Mesendoderm (in vitro differentiated cells): ENCODE measurements around the gene LRGUK.

Experiments
- DNase-seq: peaks from one replicate; pipeline ENCODE4 v3.0.0; 2013
- H2AK5ac ChIP-seq: 2 replicates; pipeline ENCODE4 v1.6.1; 2013; ENCODE audit warnings: low read length, inconsistent platforms
- H2BK120ac ChIP-seq: 2 replicates; pipeline ENCODE4 v1.6.1; 2013; ENCODE audit warnings: low read depth, mild to moderate bottlenecking, low read length, moderate library complexity, mixed read lengths
- H2BK15ac ChIP-seq: replicated peaks from 2 replicates; pipeline ENCODE4 v1.6.1; 2013; ENCODE audit warnings: low read depth, mild to moderate bottlenecking, moderate library complexity
- H2BK5ac ChIP-seq: 2 replicates; pipeline ENCODE4 v1.6.1; 2013; ENCODE audit warnings: low read length, inconsistent platforms
- H3K18ac ChIP-seq: 2 replicates; pipeline ENCODE4 v1.6.1; 2013; ENCODE audit warnings: mild to moderate bottlenecking, low read length, mixed read lengths
- H3K23ac ChIP-seq: one replicate; pipeline ENCODE4 v1.6.1; 2013; ENCODE audit warnings: low read length
- H3K27ac ChIP-seq: 2 replicates; pipeline ENCODE4 v1.5.1; 2013; ENCODE audit warnings: low read depth, mild to moderate bottlenecking, inconsistent platforms, low read length, moderate library complexity
- H3K27me3 ChIP-seq: 2 replicates; pipeline ENCODE4 v1.6.1; 2013; ENCODE audit warnings: low read length, control low read depth, mild to moderate bottlenecking, inconsistent platforms; ENCODE audit not compliant: insufficient read depth, poor library complexity
- H3K36me3 ChIP-seq: 2 replicates; pipeline ENCODE4 v1.6.1; 2013; ENCODE audit warnings: low read length, inconsistent platforms; ENCODE audit not compliant: control insufficient read depth, insufficient read depth
- H3K4ac ChIP-seq: one replicate; pipeline ENCODE4 v1.6.1; 2013; ENCODE audit warnings: low read depth, mild to moderate bottlenecking, low read length, moderate library complexity
- H3K4me1 ChIP-seq: 2 replicates; pipeline ENCODE4 v1.6.1; 2013; ENCODE audit warnings: low read depth, low read length, inconsistent platforms; ENCODE audit not compliant: control insufficient read depth
- H3K4me2 ChIP-seq: 2 replicates; pipeline ENCODE4 v1.6.1; 2013; ENCODE audit warnings: low read length
- H3K4me3 ChIP-seq: 2 replicates; pipeline ENCODE4 v1.5.1; 2013; ENCODE audit warnings: mild to moderate bottlenecking, low read length
- H3K56ac ChIP-seq: one replicate; pipeline ENCODE4 v1.6.1; 2013; ENCODE audit warnings: low read length
- H3K79me1 ChIP-seq: 2 replicates; pipeline ENCODE4 v1.6.1; 2013; ENCODE audit warnings: low read length, inconsistent platforms
- H3K79me2 ChIP-seq: 2 replicates; pipeline ENCODE4 v1.6.1; 2013; ENCODE audit warnings: mild to moderate bottlenecking, low read length; ENCODE audit not compliant: control insufficient read depth, insufficient read depth
- H3K9ac ChIP-seq: 2 replicates; pipeline ENCODE4 v1.6.1; 2013; ENCODE audit warnings: low read length, inconsistent platforms
- H4K5ac ChIP-seq: one replicate; pipeline ENCODE4 v1.6.1; 2013; ENCODE audit warnings: low read length
- H4K8ac ChIP-seq: one replicate; pipeline ENCODE4 v1.6.1; 2013; ENCODE audit warnings: low read depth, mild to moderate bottlenecking, control low read depth, low read length, moderate library complexity
- WGBS: extraction: QIAGEN DNeasy Blood & Tissue Kit; methylation state at CpG from one replicate; pipeline ENCODE4 v1.1.7; 2013; ENCODE audit warnings: low lambda C conversion rate, missing lambda C conversion rate; ENCODE audit not compliant: insufficient coverage; ENCODE audit errors: extremely low coverage; 5-methylcytosine and 5-hydroxymethylcytosine counted together

LRGUK gene

DNA sequence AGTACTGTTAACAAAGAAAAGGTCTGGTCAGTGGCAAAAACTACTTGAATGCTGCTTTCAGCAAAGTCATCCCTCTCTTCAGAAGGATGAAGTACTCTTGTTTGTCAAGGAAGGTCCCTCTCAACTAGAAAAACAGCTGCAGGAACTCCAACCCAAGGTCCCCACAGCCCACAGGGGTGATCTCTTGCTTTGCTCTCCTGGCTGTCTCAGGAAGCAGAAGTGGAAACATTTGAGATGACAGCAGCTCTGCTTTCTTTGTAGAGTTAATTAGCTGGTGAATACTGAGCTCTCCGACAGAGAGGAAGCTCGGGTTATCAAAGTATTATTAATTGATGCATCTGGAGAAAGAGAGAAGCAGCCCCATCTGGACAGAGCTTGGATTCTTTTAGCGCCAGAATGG, 25.4 kb upstream of the LRGUK start:
- Histone ChIP-seq H3K18ac (no peak overlapping the region), H3K27ac (no peak overlapping the region), H3K79me1 (no peaks in the 10 kb centered on the region), H2BK5ac (no peak overlapping the region), H2BK120ac (no peak overlapping the region), H3K79me2 (no peaks in the 10 kb centered on the region), H3K23ac (no peak overlapping the region), H3K56ac (no peak overlapping the region), H3K27me3 (no peaks in the 10 kb centered on the region), H3K9ac (no peak overlapping the region), H4K5ac (no peak overlapping the region), H3K4ac (no peak overlapping the region), H3K4me2 (no peak overlapping the region), H2AK5ac (no peak overlapping the region), H3K36me3 (no peaks in the 10 kb centered on the region), H3K4me1 (no peaks in the 10 kb centered on the region), H4K8ac (no peak overlapping the region), H2BK15ac (no peak overlapping the region), H3K4me3 (no peak overlapping the region)
- DNase-seq = no peak
- no CpG with 5 or more reads among the region's 3 CpGs for WGBS

DNA sequence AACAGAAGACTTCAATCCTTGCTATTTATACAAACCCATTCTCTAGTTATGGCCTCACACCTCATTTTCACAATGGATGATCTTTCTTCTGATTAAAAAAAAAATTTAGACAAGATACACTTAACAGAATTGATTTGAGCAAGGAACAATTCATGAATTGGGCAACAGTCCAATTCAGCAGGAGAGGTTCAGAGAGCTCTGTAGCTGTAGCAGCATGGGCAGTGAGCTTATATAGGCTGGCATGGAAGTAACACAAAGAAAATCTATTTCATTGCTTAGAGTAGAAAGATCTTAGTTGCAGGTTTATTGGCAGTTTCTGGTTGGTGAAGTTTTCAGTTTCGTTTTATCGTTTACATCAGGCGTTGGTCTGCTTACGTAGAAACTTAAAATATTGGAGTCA, 23.0 kb upstream of the LRGUK start:
- no peaks in the 10 kb centered on the region for H3K27me3 ChIP-seq
- no peak overlapping the region for H2BK120ac ChIP-seq
- no peak overlapping the region for H2AK5ac ChIP-seq
- H3K79me1 ChIP-seq = no peaks in the 10 kb centered on the region
- H3K56ac ChIP-seq = no peak overlapping the region
- DNase-seq = no peak
- no peaks in the 10 kb centered on the region for H3K4me1 ChIP-seq
- H3K4me2 ChIP-seq = no peak overlapping the region
- H3K18ac ChIP-seq = no peak overlapping the region
- H3K9ac ChIP-seq = no peak overlapping the region
- no peaks in the 10 kb centered on the region for H3K79me2 ChIP-seq
- H3K4me3 ChIP-seq = no peak overlapping the region
- WGBS = no CpG with 5 or more reads among the region's 4 CpGs
- H2BK5ac ChIP-seq = no peak overlapping the region
- no peak overlapping the region for H4K5ac ChIP-seq
- no peak overlapping the region for H4K8ac ChIP-seq
- no peak overlapping the region for H2BK15ac ChIP-seq
- no peak overlapping the region for H3K4ac ChIP-seq
- no peaks in the 10 kb centered on the region for H3K36me3 ChIP-seq
- H3K23ac ChIP-seq = no peak overlapping the region
- no peak overlapping the region for H3K27ac ChIP-seq

DNA sequence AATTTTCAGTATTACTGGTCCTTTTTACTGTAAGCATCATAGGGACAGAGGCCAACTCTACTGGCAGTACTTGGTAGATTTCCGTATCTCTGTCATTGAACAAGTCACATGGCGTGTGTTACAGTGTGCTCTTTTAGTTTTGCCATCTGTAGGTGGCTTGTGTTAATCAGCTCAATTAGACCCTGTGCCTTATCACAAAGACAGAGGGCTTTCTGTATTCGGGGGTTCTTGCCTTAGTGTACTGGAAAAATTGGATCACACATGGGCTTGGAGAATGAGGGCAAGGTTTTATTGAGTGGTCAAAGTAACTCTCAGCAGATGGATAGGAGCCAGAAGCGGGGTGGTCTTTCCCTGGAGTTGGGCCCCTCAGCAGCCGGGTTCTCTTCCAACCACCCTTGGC, 21.3 kb upstream of the LRGUK start:
- no peaks in the 10 kb centered on the region for H3K27me3 ChIP-seq
- no peak overlapping the region for H2AK5ac ChIP-seq
- H3K36me3 ChIP-seq = no peaks in the 10 kb centered on the region
- H4K5ac ChIP-seq = no peak overlapping the region
- no peak overlapping the region for H3K4ac ChIP-seq
- no peak overlapping the region for H3K4me2 ChIP-seq
- no peak overlapping the region for H3K9ac ChIP-seq
- no peaks in the 10 kb centered on the region for H3K4me1 ChIP-seq
- H3K18ac ChIP-seq = no peak overlapping the region
- H3K23ac ChIP-seq = no peak overlapping the region
- no peak for DNase-seq
- H2BK15ac ChIP-seq = no peak overlapping the region
- no peaks in the 10 kb centered on the region for H3K79me1 ChIP-seq
- H3K27ac ChIP-seq = no peak overlapping the region
- H3K4me3 ChIP-seq = no peak overlapping the region
- no peak overlapping the region for H2BK5ac ChIP-seq
- WGBS = no CpG with 5 or more reads among the region's 5 CpGs
- H2BK120ac ChIP-seq = no peak overlapping the region
- no peak overlapping the region for H3K56ac ChIP-seq
- no peak overlapping the region for H4K8ac ChIP-seq
- H3K79me2 ChIP-seq = no peaks in the 10 kb centered on the region

DNA sequence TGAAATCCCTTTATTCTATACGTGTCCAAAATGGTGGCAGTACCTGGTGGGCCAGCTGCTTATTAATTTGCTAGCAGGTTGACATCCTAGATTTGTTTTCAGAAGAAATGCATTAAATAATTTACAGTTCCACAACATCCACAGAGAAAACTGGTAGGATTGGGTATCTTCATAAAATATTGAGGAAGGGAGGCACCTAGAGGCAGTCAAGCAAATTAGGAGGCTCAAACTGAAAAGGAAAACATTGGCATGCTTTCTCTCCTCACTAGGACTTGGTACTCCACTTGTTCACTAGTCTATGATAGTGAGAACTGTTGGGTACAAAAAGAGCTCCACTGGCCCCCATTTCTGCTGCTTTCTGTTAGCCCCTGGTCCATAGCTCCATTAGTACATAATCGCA, 18.3 kb upstream of the LRGUK start:
- Histone ChIP-seq H3K9ac (no peak overlapping the region), H3K4ac (no peak overlapping the region), H3K27ac (no peak overlapping the region), H3K4me2 (no peak overlapping the region), H3K56ac (no peak overlapping the region), H3K4me3 (no peak overlapping the region), H2BK5ac (no peak overlapping the region), H3K4me1 (no peaks in the 10 kb centered on the region), H3K27me3 (no peaks in the 10 kb centered on the region), H4K8ac (no peak overlapping the region), H2BK120ac (no peak overlapping the region), H3K36me3 (no peaks in the 10 kb centered on the region), H3K79me2 (no peaks in the 10 kb centered on the region), H2AK5ac (no peak overlapping the region), H2BK15ac (no peak overlapping the region), H3K23ac (no peak overlapping the region), H3K18ac (no peak overlapping the region), H3K79me1 (no peaks in the 10 kb centered on the region), H4K5ac (no peak overlapping the region)
- DNase-seq = no peak
- WGBS = no CpG with 5 or more reads among the region's 2 CpGs

DNA sequence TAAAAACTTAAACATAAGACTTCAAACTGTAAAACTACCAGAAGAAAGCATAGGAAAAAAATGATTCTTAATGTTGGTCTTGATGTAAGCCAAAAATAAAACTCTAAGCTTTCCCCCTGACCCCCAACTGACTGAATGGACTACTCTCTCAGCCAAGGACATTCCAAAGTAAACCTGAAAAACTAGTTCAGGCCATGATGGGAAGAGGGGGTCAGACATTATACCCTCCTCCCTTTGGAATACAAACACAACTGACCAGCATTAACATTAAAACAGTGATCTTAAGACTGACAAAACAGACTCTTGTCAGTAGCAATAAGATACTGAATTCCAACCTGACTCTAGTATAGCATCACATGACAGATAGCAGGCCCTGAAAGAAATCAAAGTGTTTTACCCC, 13.5 kb upstream of the LRGUK start:
- Histone ChIP-seq H3K79me2 (no peaks in the 10 kb centered on the region), H2BK15ac (no peak overlapping the region), H3K4me3 (no peak overlapping the region), H3K4me1 (no peaks in the 10 kb centered on the region), H3K18ac (no peak overlapping the region), H2BK120ac (no peak overlapping the region), H3K36me3 (no peaks in the 10 kb centered on the region), H3K27me3 (no peaks in the 10 kb centered on the region), H3K27ac (no peak overlapping the region), H2AK5ac (no peak overlapping the region), H4K5ac (no peak overlapping the region), H4K8ac (no peak overlapping the region), H2BK5ac (no peak overlapping the region), H3K23ac (no peak overlapping the region), H3K79me1 (no peaks in the 10 kb centered on the region), H3K9ac (no peak overlapping the region), H3K56ac (no peak overlapping the region), H3K4ac (no peak overlapping the region), H3K4me2 (no peak overlapping the region)
- no peak for DNase-seq

DNA sequence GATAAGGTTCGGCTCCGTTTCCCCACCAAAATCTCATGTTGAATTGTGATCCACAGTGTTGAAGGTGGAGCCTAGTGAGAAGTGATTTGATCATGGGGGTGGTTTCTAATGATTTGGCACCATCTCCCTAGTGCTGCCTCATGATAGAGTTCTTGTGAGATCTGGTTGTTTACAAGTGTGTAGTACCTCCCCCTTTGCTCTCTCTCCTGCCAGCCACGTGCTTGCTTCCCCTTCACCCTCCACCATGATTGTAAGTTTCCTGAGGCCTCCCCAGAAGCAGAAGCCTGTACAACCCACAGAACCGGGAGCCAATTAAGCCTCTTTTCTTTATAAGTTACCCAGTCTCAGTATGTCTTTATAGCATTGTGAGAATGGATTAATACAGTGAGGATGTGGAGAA, 12.1 kb upstream of the LRGUK start:
- H2AK5ac ChIP-seq = no peak overlapping the region
- H3K36me3 ChIP-seq = no peaks in the 10 kb centered on the region
- H3K18ac ChIP-seq = no peak overlapping the region
- no peaks in the 10 kb centered on the region for H3K27me3 ChIP-seq
- no peaks in the 10 kb centered on the region for H3K79me1 ChIP-seq
- no peak overlapping the region for H3K56ac ChIP-seq
- H3K23ac ChIP-seq = no peak overlapping the region
- no peaks in the 10 kb centered on the region for H3K4me1 ChIP-seq
- DNase-seq = no peak
- no peak overlapping the region for H2BK15ac ChIP-seq
- H3K4me2 ChIP-seq = no peak overlapping the region
- no peak overlapping the region for H2BK120ac ChIP-seq
- H3K9ac ChIP-seq = no peak overlapping the region
- H3K27ac ChIP-seq = no peak overlapping the region
- H4K8ac ChIP-seq = no peak overlapping the region
- WGBS = no CpG with 5 or more reads among the region's 4 CpGs
- no peak overlapping the region for H3K4me3 ChIP-seq
- H3K79me2 ChIP-seq = no peaks in the 10 kb centered on the region
- H4K5ac ChIP-seq = no peak overlapping the region
- no peak overlapping the region for H3K4ac ChIP-seq
- H2BK5ac ChIP-seq = no peak overlapping the region
